Stimulated activated CD8-positive, alpha-beta memory T cell treated with anti-CD3 and anti-CD28 coated beads, Interleukin-7, amount 100 ng/mL, for 1 hour (primary cell): Measurements from ENCODE around the gene C19orf33.
"Not testable (repeated sequence)": the region's sequence is repeated elsewhere in the genome, so short reads cannot be mapped to it uniquely, and the experiment has no call there.

Experiments used
- DNase-seq, 2 donors: peaks; one replicate each; pipeline ENCODE4 v3.0.0-alpha.2; 2020; ENCODE audit warnings: low read depth in 2 of 2

The C19orf33 gene

GRCh38 chr19:38337360-38337653, 33.3 kb downstream of the C19orf33 start:
- DNase-seq: no peak

- DNase-seq: not testable (repeated sequence)
These were observed 35.0 kb downstream of the C19orf33 start for GRCh38 chr19:38339011-38339410.

- no peak for DNase-seq
These were observed 36.9 kb downstream of the C19orf33 start for GRCh38 chr19:38340927-38341326.

GRCh38 chr19:38346837-38347236, 42.8 kb downstream of the C19orf33 start:
- no peak for DNase-seq

- no peak for DNase-seq
These were observed 46.8 kb downstream of the C19orf33 start for GRCh38 chr19:38350883-38351282.

- DNase-seq: no peak
These were observed 47.9 kb downstream of the C19orf33 start for GRCh38 chr19:38351865-38352395.

GRCh38 chr19:38352611-38353010, 48.6 kb downstream of the C19orf33 start:
- DNase-seq: no peak
